ENCODE results near the gene C10orf105. TPM values are rescaled to one million over a fixed set of nuclear protein-coding genes. Genes with fewer than 3 reads are reported as not detected.

The C10orf105 gene
- total and polyA plus RNA-seq, 2 of the 13 experiments (the other 11 are each of a cell fraction or from before 2014, with no cell fraction given): not detected

DNA sequence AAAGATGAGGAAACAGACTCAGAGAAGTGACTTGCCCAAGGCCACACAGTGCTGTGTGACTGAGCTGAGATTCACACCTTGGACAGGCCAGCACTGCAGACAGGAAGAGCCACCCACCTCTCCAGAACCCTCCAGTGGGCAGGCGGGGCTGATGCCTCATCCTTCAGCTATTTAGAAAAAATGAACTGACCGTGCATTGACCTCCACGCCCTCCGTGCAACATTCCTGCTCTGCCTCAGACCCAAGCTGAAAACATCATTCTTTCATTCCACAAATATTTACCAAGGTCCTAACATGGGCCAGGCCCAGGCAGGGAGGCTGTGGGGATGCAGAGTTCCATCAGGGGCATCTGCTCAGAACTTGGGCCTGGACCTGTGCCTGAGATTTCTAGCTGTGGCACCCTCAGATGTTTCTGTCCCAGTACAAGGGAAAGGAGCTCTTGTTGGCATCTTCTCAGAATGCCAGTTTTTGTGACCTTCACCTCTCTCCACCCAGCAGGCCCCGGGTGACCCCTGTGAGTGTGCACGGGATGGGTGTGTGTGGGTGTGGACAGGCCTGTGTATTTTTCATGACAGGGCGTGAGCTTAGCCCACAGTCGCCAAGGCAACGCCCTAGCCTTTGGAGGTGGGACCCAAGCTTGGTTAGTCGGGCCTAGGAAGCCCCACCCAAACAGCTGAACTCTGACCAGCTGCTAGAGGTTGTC is 47.3 kb upstream of the C10orf105 start (continued):
- TF ChIP-seq SOX13 (IDR thresholded peaks at IDR 0.05) (no peak), SOX13 (CRISPR knock-in tag; conservative IDR thresholded peaks at IDR 0.05 in 1 of 2, IDR thresholded peaks at IDR 0.05 in 1 of 2) (peak in 1 of 2 experiments; percentile 63; a peak in 1 of 4 replicates), FOXP1 (IDR thresholded peaks at IDR 0.05) (no peak), FOXP1 (CRISPR knock-in tag; IDR thresholded peaks at IDR 0.05) (peak; percentile 64; the same call in 1 of the 2 replicates), NFYC (CRISPR knock-in tag; IDR thresholded peaks at IDR 0.05) (0 out of 2 replicates have a peak, but pooled peaks have one; percentile 24), FOXO1 (CRISPR knock-in tag; IDR thresholded peaks at IDR 0.05) (peak; percentile 65; the same call in 1 of the 2 replicates), GFI1 (CRISPR knock-in tag; IDR thresholded peaks at IDR 0.05; ENCODE audit: borderline replicate concordance) (peak; percentile 81), ONECUT2 (CRISPR knock-in tag; IDR thresholded peaks at IDR 0.05) (no peak), HNRNPH1 (optimal IDR thresholded peaks at IDR 0.05; ENCODE audit: low read depth, low read length) (no peak), JUN (CRISPR knock-in tag; IDR thresholded peaks at IDR 0.05) (no peak), KAT8 (CRISPR knock-in tag; IDR thresholded peaks at IDR 0.05) (no peak; the same call in 1 of the 2 replicates), ZNF292 (CRISPR knock-in tag; IDR thresholded peaks at IDR 0.05; ENCODE audit: borderline replicate concordance, low read depth) (no peak), EP300 (IDR thresholded peaks at IDR 0.05; ENCODE audit: low read depth in 2 of 2, low read length in 2 of 2) (no peak), EP300 (CRISPR knock-in tag; IDR thresholded peaks at IDR 0.05; ENCODE audit: borderline replicate concordance) (peak; percentile 55; the same call in 1 of the 2 replicates)
- TF ChIP-seq, protein P1, sequence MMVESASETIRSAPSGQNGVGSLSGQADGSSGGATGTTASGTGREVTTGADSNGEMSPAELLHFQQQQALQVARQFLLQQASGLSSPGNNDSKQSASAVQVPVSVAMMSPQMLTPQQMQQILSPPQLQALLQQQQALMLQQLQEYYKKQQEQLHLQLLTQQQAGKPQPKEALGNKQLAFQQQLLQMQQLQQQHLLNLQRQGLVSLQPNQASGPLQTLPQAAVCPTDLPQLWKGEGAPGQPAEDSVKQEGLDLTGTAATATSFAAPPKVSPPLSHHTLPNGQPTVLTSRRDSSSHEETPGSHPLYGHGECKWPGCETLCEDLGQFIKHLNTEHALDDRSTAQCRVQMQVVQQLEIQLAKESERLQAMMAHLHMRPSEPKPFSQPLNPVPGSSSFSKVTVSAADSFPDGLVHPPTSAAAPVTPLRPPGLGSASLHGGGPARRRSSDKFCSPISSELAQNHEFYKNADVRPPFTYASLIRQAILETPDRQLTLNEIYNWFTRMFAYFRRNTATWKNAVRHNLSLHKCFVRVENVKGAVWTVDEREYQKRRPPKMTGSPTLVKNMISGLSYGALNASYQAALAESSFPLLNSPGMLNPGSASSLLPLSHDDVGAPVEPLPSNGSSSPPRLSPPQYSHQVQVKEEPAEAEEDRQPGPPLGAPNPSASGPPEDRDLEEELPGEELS (CRISPR knock-in tag; IDR thresholded peaks at IDR 0.05): peak; percentile 86
- TF ChIP-seq, protein P2, sequence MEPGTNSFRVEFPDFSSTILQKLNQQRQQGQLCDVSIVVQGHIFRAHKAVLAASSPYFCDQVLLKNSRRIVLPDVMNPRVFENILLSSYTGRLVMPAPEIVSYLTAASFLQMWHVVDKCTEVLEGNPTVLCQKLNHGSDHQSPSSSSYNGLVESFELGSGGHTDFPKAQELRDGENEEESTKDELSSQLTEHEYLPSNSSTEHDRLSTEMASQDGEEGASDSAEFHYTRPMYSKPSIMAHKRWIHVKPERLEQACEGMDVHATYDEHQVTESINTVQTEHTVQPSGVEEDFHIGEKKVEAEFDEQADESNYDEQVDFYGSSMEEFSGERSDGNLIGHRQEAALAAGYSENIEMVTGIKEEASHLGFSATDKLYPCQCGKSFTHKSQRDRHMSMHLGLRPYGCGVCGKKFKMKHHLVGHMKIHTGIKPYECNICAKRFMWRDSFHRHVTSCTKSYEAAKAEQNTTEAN (CRISPR knock-in tag; conservative IDR thresholded peaks at IDR 0.05): peak; percentile 24; the same call in 1 of the 2 replicates
- TF ChIP-seq, protein P3, sequence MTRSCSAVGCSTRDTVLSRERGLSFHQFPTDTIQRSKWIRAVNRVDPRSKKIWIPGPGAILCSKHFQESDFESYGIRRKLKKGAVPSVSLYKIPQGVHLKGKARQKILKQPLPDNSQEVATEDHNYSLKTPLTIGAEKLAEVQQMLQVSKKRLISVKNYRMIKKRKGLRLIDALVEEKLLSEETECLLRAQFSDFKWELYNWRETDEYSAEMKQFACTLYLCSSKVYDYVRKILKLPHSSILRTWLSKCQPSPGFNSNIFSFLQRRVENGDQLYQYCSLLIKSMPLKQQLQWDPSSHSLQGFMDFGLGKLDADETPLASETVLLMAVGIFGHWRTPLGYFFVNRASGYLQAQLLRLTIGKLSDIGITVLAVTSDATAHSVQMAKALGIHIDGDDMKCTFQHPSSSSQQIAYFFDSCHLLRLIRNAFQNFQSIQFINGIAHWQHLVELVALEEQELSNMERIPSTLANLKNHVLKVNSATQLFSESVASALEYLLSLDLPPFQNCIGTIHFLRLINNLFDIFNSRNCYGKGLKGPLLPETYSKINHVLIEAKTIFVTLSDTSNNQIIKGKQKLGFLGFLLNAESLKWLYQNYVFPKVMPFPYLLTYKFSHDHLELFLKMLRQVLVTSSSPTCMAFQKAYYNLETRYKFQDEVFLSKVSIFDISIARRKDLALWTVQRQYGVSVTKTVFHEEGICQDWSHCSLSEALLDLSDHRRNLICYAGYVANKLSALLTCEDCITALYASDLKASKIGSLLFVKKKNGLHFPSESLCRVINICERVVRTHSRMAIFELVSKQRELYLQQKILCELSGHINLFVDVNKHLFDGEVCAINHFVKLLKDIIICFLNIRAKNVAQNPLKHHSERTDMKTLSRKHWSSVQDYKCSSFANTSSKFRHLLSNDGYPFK (CRISPR knock-in tag; IDR thresholded peaks at IDR 0.05; ENCODE audit: borderline replicate concordance): 0 out of 2 replicates have a peak, but pooled peaks have one; percentile 2
- TF ChIP-seq, protein P4, sequence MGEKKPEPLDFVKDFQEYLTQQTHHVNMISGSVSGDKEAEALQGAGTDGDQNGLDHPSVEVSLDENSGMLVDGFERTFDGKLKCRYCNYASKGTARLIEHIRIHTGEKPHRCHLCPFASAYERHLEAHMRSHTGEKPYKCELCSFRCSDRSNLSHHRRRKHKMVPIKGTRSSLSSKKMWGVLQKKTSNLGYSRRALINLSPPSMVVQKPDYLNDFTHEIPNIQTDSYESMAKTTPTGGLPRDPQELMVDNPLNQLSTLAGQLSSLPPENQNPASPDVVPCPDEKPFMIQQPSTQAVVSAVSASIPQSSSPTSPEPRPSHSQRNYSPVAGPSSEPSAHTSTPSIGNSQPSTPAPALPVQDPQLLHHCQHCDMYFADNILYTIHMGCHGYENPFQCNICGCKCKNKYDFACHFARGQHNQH (CRISPR knock-in tag; IDR thresholded peaks at IDR 0.05): 0 out of 2 replicates have a peak, but pooled peaks have one; percentile 40
- TF ChIP-seq, protein P5, sequence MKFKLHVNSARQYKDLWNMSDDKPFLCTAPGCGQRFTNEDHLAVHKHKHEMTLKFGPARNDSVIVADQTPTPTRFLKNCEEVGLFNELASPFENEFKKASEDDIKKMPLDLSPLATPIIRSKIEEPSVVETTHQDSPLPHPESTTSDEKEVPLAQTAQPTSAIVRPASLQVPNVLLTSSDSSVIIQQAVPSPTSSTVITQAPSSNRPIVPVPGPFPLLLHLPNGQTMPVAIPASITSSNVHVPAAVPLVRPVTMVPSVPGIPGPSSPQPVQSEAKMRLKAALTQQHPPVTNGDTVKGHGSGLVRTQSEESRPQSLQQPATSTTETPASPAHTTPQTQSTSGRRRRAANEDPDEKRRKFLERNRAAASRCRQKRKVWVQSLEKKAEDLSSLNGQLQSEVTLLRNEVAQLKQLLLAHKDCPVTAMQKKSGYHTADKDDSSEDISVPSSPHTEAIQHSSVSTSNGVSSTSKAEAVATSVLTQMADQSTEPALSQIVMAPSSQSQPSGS (CRISPR knock-in tag; IDR thresholded peaks at IDR 0.05): peak; percentile 31; the same call in 1 of the 2 replicates
- TF ChIP-seq, protein P6, sequence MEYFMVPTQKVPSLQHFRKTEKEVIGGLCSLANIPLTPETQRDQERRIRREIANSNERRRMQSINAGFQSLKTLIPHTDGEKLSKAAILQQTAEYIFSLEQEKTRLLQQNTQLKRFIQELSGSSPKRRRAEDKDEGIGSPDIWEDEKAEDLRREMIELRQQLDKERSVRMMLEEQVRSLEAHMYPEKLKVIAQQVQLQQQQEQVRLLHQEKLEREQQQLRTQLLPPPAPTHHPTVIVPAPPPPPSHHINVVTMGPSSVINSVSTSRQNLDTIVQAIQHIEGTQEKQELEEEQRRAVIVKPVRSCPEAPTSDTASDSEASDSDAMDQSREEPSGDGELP (IDR thresholded peaks at IDR 0.05; ENCODE audit: borderline replicate concordance, low read depth): peak; percentile 91
